Endothelial cell (in vitro differentiated cells): ENCODE results near the gene IQGAP2. TPM values are rescaled to one million over a fixed set of nuclear protein-coding genes. Genes with fewer than 3 reads are reported as not detected.
"Not testable (repeated sequence)": the region's sequence is repeated elsewhere in the genome, so short reads cannot be mapped to it uniquely, and the experiment has no call there.

Experiments
- DNase-seq: peaks from one replicate; pipeline ENCODE4 v3.0.0; 2021; ENCODE audit warnings: low spot score
- H3K27ac Mint-ChIP-seq: one replicate; pipeline ENCODE4 v1.8.0; 2021; ENCODE audit warnings: mixed read lengths, inconsistent platforms; ENCODE audit not compliant: unreplicated experiment
- H3K27me3 Mint-ChIP-seq: one replicate; pipeline ENCODE4 v1.8.0; 2021; ENCODE audit warnings: mild to moderate bottlenecking, moderate library complexity, mixed read lengths, inconsistent platforms; ENCODE audit not compliant: unreplicated experiment
- H3K36me3 Mint-ChIP-seq: one replicate; pipeline ENCODE4 v1.8.0; 2021; ENCODE audit warnings: mild to moderate bottlenecking, low read depth, mixed read lengths, inconsistent platforms; ENCODE audit not compliant: unreplicated experiment
- H3K4me1 Mint-ChIP-seq: one replicate; pipeline ENCODE4 v1.8.0; 2021; ENCODE audit warnings: mild to moderate bottlenecking, mixed read lengths, inconsistent platforms; ENCODE audit not compliant: unreplicated experiment
- H3K4me3 Mint-ChIP-seq: one replicate; pipeline ENCODE4 v1.8.0; 2021; ENCODE audit warnings: mild to moderate bottlenecking, mixed read lengths, inconsistent platforms; ENCODE audit not compliant: unreplicated experiment
- H3K9me3 Mint-ChIP-seq: one replicate; pipeline ENCODE4 v1.8.0; 2021; ENCODE audit warnings: mixed read lengths, inconsistent platforms; ENCODE audit not compliant: unreplicated experiment
- total RNA-seq: library from RNA; stranded (reverse); fragmentation: NEBNext Ultra II Directional; extraction: Animal tissue kit (Norgen Biotek cat#: 25700); gene quantifications from one replicate; pipeline ENCODE4 v1.2.1, GENCODE V29; 2021; ENCODE audit not compliant: unreplicated experiment
- TF ChIP-seq, protein P1 (sequence below): fragments of 200-600 bp; sonication (generic); IDR thresholded peaks from one replicate; pipeline ENCODE4 v1.5.0; 2021; ENCODE audit warnings: antibody characterized with exemption; ENCODE audit not compliant: unreplicated experiment

The IQGAP2 gene
- total RNA-seq, 1 donor from 2014 or later: 43.4 TPM

DNA sequence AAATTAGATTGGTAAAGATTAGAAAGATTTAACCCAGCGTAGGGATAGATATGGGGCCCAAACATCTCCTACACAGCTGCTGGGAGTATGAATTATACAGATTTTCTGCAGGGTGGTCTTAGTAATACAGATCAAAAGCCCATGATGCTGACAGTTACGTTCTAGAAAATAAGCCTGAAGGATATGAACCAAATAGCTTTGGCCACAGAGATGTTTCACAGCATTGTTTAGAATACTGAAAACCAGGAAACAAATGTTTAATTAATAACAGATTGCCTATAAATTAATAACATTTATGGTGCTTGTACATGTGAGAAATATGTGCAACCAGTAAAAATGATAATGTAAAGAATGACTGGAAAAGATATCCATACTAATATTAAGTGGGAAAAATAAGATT lies 195.4 kb downstream of the IQGAP2 start:
- peaks cover 14% of the 10 kb centered on the region for H3K4me1 Mint-ChIP-seq
- TF ChIP-seq, protein P1, sequence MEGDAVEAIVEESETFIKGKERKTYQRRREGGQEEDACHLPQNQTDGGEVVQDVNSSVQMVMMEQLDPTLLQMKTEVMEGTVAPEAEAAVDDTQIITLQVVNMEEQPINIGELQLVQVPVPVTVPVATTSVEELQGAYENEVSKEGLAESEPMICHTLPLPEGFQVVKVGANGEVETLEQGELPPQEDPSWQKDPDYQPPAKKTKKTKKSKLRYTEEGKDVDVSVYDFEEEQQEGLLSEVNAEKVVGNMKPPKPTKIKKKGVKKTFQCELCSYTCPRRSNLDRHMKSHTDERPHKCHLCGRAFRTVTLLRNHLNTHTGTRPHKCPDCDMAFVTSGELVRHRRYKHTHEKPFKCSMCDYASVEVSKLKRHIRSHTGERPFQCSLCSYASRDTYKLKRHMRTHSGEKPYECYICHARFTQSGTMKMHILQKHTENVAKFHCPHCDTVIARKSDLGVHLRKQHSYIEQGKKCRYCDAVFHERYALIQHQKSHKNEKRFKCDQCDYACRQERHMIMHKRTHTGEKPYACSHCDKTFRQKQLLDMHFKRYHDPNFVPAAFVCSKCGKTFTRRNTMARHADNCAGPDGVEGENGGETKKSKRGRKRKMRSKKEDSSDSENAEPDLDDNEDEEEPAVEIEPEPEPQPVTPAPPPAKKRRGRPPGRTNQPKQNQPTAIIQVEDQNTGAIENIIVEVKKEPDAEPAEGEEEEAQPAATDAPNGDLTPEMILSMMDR: no peak
- no peaks in the 10 kb centered on the region for H3K36me3 Mint-ChIP-seq

DNA sequence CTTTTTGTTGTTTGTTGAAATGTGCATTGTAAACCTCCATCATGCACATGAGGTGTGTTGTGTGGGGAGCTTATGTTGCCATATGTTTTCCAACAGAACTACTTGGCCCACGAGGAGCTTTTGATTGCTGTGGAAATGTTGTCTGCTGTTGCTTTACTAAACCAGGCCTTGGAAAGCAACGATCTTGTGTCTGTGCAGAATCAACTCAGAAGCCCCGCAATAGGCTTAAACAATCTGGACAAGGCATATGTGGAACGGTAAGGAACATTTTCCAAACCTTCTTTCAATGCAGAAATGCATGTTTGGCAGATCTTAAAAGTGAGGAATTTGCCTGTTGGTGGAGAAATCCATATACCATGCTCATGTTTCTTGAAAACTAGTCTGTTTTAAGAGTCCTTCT lies 197.6 kb downstream of the IQGAP2 start:
- H3K4me3 Mint-ChIP-seq: no peak overlapping the region
- H3K9me3 Mint-ChIP-seq: no peaks in the 10 kb centered on the region
- peaks cover 14% of the 10 kb centered on the region for H3K4me1 Mint-ChIP-seq
- TF ChIP-seq, protein P1: no peak
- H3K27ac Mint-ChIP-seq: no peak overlapping the region
- no peaks in the 10 kb centered on the region for H3K36me3 Mint-ChIP-seq
- H3K27me3 Mint-ChIP-seq: no peaks in the 10 kb centered on the region
- no peak for DNase-seq

More for the DNA sequence above, 195.4 kb downstream of the IQGAP2 start:
- no peaks in the 10 kb centered on the region for H3K9me3 Mint-ChIP-seq
- no peak for DNase-seq
- H3K4me3 Mint-ChIP-seq: no peak overlapping the region
- no peaks in the 10 kb centered on the region for H3K27me3 Mint-ChIP-seq
- no peak overlapping the region for H3K27ac Mint-ChIP-seq

DNA sequence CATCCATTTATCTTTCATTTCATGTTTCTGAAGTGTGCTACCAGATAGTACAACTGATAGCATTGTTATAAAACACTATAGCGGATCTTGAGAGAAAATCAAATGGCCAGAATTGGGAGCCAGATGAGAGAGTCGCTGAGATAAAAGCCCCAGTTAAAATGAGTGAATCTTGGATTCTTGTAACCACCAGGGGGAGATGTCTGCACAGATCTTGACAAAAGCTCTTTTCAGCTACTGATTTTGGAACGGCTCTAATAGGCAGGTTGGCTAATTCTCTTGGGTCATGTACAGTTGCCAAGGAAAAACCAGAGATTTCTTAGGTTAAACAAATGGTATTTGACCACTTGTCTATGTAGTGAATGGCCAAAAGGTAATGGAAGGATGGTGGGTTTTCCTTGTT lies 198.4 kb downstream of the IQGAP2 start:
- peaks cover 14% of the 10 kb centered on the region for H3K4me1 Mint-ChIP-seq
- no peak overlapping the region for H3K4me3 Mint-ChIP-seq
- H3K27ac Mint-ChIP-seq: no peak overlapping the region
- no peaks in the 10 kb centered on the region for H3K9me3 Mint-ChIP-seq
- H3K27me3 Mint-ChIP-seq: no peaks in the 10 kb centered on the region
- TF ChIP-seq, protein P1: peak; percentile 92
- DNase-seq: peak; percentile 29
- no peaks in the 10 kb centered on the region for H3K36me3 Mint-ChIP-seq

DNA sequence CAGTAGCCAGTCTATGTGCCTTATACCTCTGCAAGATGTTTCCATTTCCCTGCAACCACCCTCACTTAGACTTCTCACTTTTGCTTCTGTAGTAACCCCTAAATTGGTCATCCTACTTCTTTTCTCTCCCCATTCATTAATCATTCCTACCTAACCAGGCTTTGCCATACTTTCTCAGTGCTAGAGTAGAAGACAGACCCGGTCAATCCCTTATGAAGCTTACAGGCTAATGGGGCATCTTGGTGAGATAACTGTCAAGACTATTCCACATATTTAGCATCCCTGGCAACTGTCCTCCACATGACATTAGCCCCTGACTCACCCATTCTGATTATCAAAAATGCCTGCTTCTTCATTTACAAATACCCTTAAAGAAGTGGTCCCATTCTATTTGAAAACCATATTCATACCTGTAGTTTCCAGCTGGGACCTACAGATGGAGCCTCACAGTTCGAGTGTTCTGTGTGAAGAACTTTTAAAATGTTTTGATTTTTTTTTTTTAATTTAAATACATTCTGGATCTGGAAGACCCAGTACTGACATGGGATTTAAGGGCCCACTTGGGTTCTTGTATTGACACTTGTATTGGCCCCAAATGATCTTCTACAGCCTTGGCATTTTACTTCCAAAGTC lies 199.1 kb downstream of the IQGAP2 start:
- Mint-ChIP-seq H3K4me1 (peaks cover 16% of the 10 kb centered on the region), H3K27me3 (no peaks in the 10 kb centered on the region), H3K36me3 (no peaks in the 10 kb centered on the region), H3K4me3 (no peak overlapping the region), H3K27ac (no peak overlapping the region), H3K9me3 (no peaks in the 10 kb centered on the region)
- TF ChIP-seq, protein P1: peak; percentile 47
- DNase-seq: no peak

DNA sequence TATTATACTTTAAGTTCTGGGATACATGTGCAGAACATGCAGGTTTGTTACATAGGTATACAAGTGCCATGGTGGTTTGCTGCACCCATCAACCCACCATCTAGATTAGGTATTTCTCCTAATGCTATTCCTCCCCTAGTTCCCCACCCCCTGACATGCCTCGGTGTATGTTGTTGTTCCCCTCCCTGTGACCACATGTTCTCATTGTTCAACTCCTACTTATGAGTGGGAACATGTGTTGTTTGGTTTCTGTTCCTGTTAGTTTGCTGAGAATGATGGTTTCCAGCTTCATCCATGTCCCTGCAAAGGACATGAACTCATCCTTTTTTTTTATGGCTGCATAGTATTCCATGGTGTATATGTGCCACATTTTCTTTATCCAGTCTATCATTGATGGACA lies 200.9 kb downstream of the IQGAP2 start:
- not testable (repeated sequence) for H3K36me3 Mint-ChIP-seq, H3K27ac Mint-ChIP-seq, H3K9me3 Mint-ChIP-seq, DNase-seq, H3K4me3 Mint-ChIP-seq, H3K27me3 Mint-ChIP-seq
- H3K4me1 Mint-ChIP-seq: peaks cover 23% of the 10 kb centered on the region
